SKM-1 treated with dmso at 0.1 percent for 144 hours (cell line): Measurements from ENCODE around the gene DRD3.

Source experiments
- DNase-seq: peaks from one replicate; lab custom pipeline; 2025; ENCODE audit not compliant: unreplicated experiment; lab: John Stamatoyannopoulos, UW

Gene DRD3

GRCh38 chr3:114186501-114186900 lies 7.6 kb upstream of the DRD3 start:
- no peak for DNase-seq

- DNase-seq, result peak; percentile 53
Observed at GRCh38 chr3:114179575-114179974, 723 bp upstream of the DRD3 start.

GRCh38 chr3:114176890-114177289 lies 2.0 kb downstream of the DRD3 start:
- no peak for DNase-seq

GRCh38 chr3:114176487-114176886 lies 2.4 kb downstream of the DRD3 start:
- no peak for DNase-seq

GRCh38 chr3:114175204-114175987 lies 3.5 kb downstream of the DRD3 start:
- no peak for DNase-seq

GRCh38 chr3:114171677-114172076 lies 7.2 kb downstream of the DRD3 start:
- DNase-seq, result no peak

- no peak for DNase-seq
Observed at GRCh38 chr3:114168150-114168549, 10.7 kb downstream of the DRD3 start.

- DNase-seq, result no peak
Observed at GRCh38 chr3:114157321-114157720, 21.5 kb downstream of the DRD3 start.

- DNase-seq, result peak; percentile 55
Observed at GRCh38 chr3:114155370-114155821, 23.5 kb downstream of the DRD3 start.

GRCh38 chr3:114154321-114154821 lies 24.5 kb downstream of the DRD3 start:
- DNase-seq, result no peak

- DNase-seq, result peak; percentile 39
Observed at GRCh38 chr3:114152519-114153151, 26.2 kb downstream of the DRD3 start.

GRCh38 chr3:114151091-114151490 lies 27.8 kb downstream of the DRD3 start:
- no peak for DNase-seq

- DNase-seq, result no peak
Observed at GRCh38 chr3:114147251-114147650, 31.6 kb downstream of the DRD3 start.

- DNase-seq, result no peak
Observed at GRCh38 chr3:114144909-114145688, 33.8 kb downstream of the DRD3 start.

GRCh38 chr3:114143817-114144216 lies 35.0 kb downstream of the DRD3 start:
- DNase-seq, result no peak

GRCh38 chr3:114139836-114140235 lies 39.0 kb downstream of the DRD3 start:
- DNase-seq, result no peak

- no peak for DNase-seq
Observed at GRCh38 chr3:114133947-114134346, 44.9 kb downstream of the DRD3 start.

- no peak for DNase-seq
Observed at GRCh38 chr3:114132500-114132899, 46.4 kb downstream of the DRD3 start.

- no peak for DNase-seq
Observed at GRCh38 chr3:114128826-114129225, 50.0 kb downstream of the DRD3 start.

- DNase-seq, result no peak
Observed at GRCh38 chr3:114128231-114128630, 50.6 kb downstream of the DRD3 start.

GRCh38 chr3:114127517-114127916 lies 51.3 kb downstream of the DRD3 start:
- no peak for DNase-seq

- no peak for DNase-seq
Observed at GRCh38 chr3:114126461-114126860, 52.4 kb downstream of the DRD3 start.
